Panc1 (cell line): ENCODE results near the gene CACNA1B. TPM values are rescaled to one million over a fixed set of nuclear protein-coding genes. Genes with fewer than 3 reads are reported as not detected.

ENCODE experiments used
- ATAC-seq: fragments of 200-7000 bp; cut with Tn5 transposase; 2 replicates; pipeline ENCODE4 v1.9.1; 2020; ENCODE audit warnings: mild to moderate bottlenecking, moderate library complexity
- BruUV-seq: library from RNA; stranded (reverse); fragments of 400-500 nt; replicated peaks from 2 replicates; lab custom pipeline; 2021; lab: Mats Ljungman, UMichigan
- CTCF ChIA-PET: fragments of 300-600 bp; sonication (Branson Sonifier 250); formaldehyde crosslinking; loops from one replicate; lab custom pipeline; 2022; ENCODE audit warnings: antibody characterized with exemption; lab: Charles Lee
- POLR2A ChIA-PET: fragments of 300-600 bp; sonication (Branson Sonifier 250); formaldehyde crosslinking; loops from one replicate; lab custom pipeline; 2022; ENCODE audit warnings: antibody characterized with exemption; lab: Charles Lee
- DNase-seq: peaks from one replicate; pipeline ENCODE4 v3.0.0-alpha.2; 2010; ENCODE audit warnings: low read depth, low spot score
- H3K27ac ChIP-seq: 2 replicates; pipeline ENCODE4 v1.5.1; 2011; ENCODE audit warnings: mild to moderate bottlenecking, low read length, inconsistent platforms
- H3K27me3 ChIP-seq: fragments of 200-500 bp; sonication (Bioruptor generic); 2 replicates; pipeline ENCODE4 v1.6.0; 2014; ENCODE audit warnings: low read length, inconsistent platforms; ENCODE audit not compliant: control insufficient read depth, insufficient read depth
- H3K36me3 ChIP-seq: fragments of 200-500 bp; sonication (Bioruptor generic); 2 replicates; pipeline ENCODE4 v1.5.1; 2014; ENCODE audit warnings: inconsistent platforms, mild to moderate bottlenecking, low read length, moderate library complexity; ENCODE audit not compliant: control insufficient read depth, insufficient read depth
- H3K4me1 ChIP-seq: 2 replicates; pipeline ENCODE4 v1.5.1; 2011; ENCODE audit warnings: inconsistent platforms, mild to moderate bottlenecking, low read length, moderate library complexity; ENCODE audit not compliant: control insufficient read depth, insufficient read depth
- H3K4me3 ChIP-seq, 2 experiments: 2 replicates each; pipeline ENCODE4 v1.5.1; 2011 to 2012; ENCODE audit warnings: low read depth in 2 of 2, low read length in 2 of 2, mild to moderate bottlenecking in 2 of 2, inconsistent platforms in 1 of 2, moderate library complexity in 1 of 2
- H3K9me3 ChIP-seq: fragments of 200-500 bp; sonication (Bioruptor generic); 2 replicates; pipeline ENCODE4 v1.5.1; 2014; ENCODE audit warnings: low read depth, mild to moderate bottlenecking, inconsistent platforms, low read length, moderate library complexity; ENCODE audit not compliant: control insufficient read depth, insufficient read depth
- POLR2AphosphoS5 ChIP-seq: IDR thresholded peaks from 2 replicates; pipeline ENCODE4 v1.6.1; 2012; ENCODE audit warnings: mild to moderate bottlenecking, low read depth, low read length, moderate library complexity
- SIN3A ChIP-seq: IDR thresholded peaks from 2 replicates; pipeline ENCODE4 v1.6.1; 2012; ENCODE audit warnings: low read depth, mild to moderate bottlenecking, low read length, moderate library complexity, borderline replicate concordance; ENCODE audit not compliant: insufficient read depth
- TCF7L2 ChIP-seq: IDR thresholded peaks from 2 replicates; pipeline ENCODE4 v1.6.1; 2011; ENCODE audit warnings: mild to moderate bottlenecking, low read depth, low read length, inconsistent platforms
- in situ Hi-C: cut with HindIII; loops from 2 replicates; pipeline ENCODE4 v1.10.0; 2016; ENCODE audit warnings: low sequenced_read_pairs, low pct_unique_long_range_greater_than_20kb
- intact Hi-C: fragments of 100-400 bp; cut with micrococcal nuclease; formaldehyde crosslinking; loops from one replicate; pipeline ENCODE4 v1.10.0; 2022; ENCODE audit not compliant: unreplicated experiment
- total RNA-seq: library from RNA; stranded (reverse); gene quantifications from one replicate; pipeline ENCODE4 v1.2.1, GENCODE V29; 2021; ENCODE audit not compliant: unreplicated experiment
- TF ChIP-seq, protein P1 (sequence below), 2 experiments: IDR thresholded peaks; 2 replicates each; pipeline ENCODE4 v1.6.1; 2011 to 2012; ENCODE audit warnings: low read depth in 2 of 2, control low read depth in 1 of 2, low read length in 1 of 2, mild to moderate bottlenecking in 1 of 2, moderate library complexity in 1 of 2; ENCODE audit not compliant: insufficient read depth in 1 of 2
- TF ChIP-seq, protein P2 (sequence below): fragments of 450-650 bp; IDR thresholded peaks from 2 replicates; pipeline ENCODE4 v1.5.1; 2017; ENCODE audit warnings: mild to moderate bottlenecking

The CACNA1B gene
- total RNA-seq, 1 experiment from 2014 or later = 0.49 TPM

DNA sequence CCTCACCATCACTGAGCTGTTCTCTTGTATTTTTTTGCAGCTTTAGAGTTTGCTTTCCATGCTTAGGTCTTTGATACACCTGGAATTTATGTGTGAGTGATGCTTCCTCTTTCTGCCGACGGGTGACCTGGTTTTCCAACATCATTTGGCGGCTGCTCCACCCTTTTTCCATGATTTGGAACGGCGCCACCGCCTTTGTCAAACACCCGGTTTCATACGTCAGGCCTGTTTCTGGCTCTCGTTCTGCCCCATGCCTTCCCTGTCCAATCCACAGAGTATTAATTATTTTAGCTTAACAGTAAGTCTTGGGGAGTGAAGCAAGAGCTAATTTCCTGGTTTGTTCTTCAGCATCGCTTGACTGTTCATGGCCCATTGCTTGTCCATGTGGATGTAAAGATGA, 30.2 kb downstream of the CACNA1B start:
- DNase-seq (no peak), ATAC-seq (no peak)
- Histone ChIP-seq H3K9me3 (no peaks in the 10 kb centered on the region), H3K27me3 (no peaks in the 10 kb centered on the region), H3K27ac (no peak overlapping the region), H3K4me3 (no peak overlapping the region), H3K4me1 (no peaks in the 10 kb centered on the region), H3K36me3 (no peaks in the 10 kb centered on the region)
- no TSS peak for BruUV-seq
- intact Hi-C loops = no loop called here
- in situ Hi-C loops = no loop called here
- CTCF ChIA-PET = no interaction called here
- no peak for TF ChIP-seq SIN3A
- POLR2A ChIA-PET = interaction anchor here (0.7 kb wide), 1 partner anchor 16 kb away, joined by 3 read pairs; no protein-coding TSS in a partner anchor

DNA sequence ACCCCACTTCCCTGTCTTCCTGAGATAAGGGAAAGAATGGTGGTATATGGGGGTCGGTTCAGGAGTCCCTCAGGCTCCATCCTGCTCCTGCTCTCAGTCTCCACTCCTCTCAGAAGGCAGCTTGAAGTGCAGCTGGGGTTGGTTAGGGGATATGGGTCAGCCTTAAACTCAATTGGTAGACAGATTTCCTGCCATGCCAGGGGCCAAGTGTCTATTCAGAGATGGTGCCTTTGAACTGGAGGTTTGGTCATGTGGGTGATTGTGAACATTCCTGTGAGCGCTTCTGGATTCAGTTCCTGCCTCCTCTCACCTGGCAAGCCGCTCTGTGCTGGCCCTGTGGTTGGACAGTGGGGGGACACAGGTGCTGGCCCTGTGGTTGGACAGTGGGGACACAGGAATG, 35.1 kb downstream of the CACNA1B start:
- Histone ChIP-seq H3K36me3 (no peaks in the 10 kb centered on the region), H3K9me3 (no peaks in the 10 kb centered on the region), H3K4me3 (no peak overlapping the region), H3K27me3 (no peaks in the 10 kb centered on the region), H3K27ac (no peak overlapping the region), H3K4me1 (no peaks in the 10 kb centered on the region)
- no peak for TF ChIP-seq POLR2AphosphoS5
- TF ChIP-seq, protein P1, sequence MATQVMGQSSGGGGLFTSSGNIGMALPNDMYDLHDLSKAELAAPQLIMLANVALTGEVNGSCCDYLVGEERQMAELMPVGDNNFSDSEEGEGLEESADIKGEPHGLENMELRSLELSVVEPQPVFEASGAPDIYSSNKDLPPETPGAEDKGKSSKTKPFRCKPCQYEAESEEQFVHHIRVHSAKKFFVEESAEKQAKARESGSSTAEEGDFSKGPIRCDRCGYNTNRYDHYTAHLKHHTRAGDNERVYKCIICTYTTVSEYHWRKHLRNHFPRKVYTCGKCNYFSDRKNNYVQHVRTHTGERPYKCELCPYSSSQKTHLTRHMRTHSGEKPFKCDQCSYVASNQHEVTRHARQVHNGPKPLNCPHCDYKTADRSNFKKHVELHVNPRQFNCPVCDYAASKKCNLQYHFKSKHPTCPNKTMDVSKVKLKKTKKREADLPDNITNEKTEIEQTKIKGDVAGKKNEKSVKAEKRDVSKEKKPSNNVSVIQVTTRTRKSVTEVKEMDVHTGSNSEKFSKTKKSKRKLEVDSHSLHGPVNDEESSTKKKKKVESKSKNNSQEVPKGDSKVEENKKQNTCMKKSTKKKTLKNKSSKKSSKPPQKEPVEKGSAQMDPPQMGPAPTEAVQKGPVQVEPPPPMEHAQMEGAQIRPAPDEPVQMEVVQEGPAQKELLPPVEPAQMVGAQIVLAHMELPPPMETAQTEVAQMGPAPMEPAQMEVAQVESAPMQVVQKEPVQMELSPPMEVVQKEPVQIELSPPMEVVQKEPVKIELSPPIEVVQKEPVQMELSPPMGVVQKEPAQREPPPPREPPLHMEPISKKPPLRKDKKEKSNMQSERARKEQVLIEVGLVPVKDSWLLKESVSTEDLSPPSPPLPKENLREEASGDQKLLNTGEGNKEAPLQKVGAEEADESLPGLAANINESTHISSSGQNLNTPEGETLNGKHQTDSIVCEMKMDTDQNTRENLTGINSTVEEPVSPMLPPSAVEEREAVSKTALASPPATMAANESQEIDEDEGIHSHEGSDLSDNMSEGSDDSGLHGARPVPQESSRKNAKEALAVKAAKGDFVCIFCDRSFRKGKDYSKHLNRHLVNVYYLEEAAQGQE (IDR thresholded peaks at IDR 0.05; ENCODE audit: insufficient read depth in 1 of 2, low read depth in 2 of 2, low read length in 1 of 2) = no peak
- TF ChIP-seq, protein P2, sequence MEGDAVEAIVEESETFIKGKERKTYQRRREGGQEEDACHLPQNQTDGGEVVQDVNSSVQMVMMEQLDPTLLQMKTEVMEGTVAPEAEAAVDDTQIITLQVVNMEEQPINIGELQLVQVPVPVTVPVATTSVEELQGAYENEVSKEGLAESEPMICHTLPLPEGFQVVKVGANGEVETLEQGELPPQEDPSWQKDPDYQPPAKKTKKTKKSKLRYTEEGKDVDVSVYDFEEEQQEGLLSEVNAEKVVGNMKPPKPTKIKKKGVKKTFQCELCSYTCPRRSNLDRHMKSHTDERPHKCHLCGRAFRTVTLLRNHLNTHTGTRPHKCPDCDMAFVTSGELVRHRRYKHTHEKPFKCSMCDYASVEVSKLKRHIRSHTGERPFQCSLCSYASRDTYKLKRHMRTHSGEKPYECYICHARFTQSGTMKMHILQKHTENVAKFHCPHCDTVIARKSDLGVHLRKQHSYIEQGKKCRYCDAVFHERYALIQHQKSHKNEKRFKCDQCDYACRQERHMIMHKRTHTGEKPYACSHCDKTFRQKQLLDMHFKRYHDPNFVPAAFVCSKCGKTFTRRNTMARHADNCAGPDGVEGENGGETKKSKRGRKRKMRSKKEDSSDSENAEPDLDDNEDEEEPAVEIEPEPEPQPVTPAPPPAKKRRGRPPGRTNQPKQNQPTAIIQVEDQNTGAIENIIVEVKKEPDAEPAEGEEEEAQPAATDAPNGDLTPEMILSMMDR = no peak
- TF ChIP-seq SIN3A = no peak
- TF ChIP-seq TCF7L2 = no peak
- CTCF ChIA-PET = no interaction called here
- intact Hi-C loops = no loop called here
- ATAC-seq (no peak), DNase-seq (no peak)
- in situ Hi-C loops = no loop called here
- POLR2A ChIA-PET = no interaction called here
- BruUV-seq = no TSS peak

DNA sequence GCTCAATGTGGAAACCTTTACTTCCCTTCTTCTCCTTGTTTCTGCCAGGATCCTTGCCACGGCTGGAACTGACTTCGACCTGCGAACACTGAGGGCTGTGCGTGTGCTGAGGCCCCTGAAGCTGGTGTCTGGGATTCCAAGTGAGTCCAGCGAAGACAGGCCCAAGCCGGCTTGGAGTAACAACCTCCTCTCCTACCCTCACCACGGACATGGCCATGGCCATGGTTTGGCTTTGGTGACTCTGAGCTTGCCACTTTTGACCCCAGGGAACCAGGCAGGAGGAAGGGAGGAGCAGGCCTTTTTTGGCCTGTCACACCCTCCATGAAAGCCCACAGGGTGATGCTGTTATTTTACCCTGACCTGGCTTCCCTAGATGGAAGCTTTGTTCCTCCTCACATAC, 35.5 kb downstream of the CACNA1B start:
- CTCF ChIA-PET = no interaction called here
- in situ Hi-C loops (no loop called here), intact Hi-C loops (no loop called here)
- DNase-seq (no peak), ATAC-seq (no peak)
- Histone ChIP-seq H3K36me3 (no peaks in the 10 kb centered on the region), H3K27me3 (no peaks in the 10 kb centered on the region), H3K27ac (no peak overlapping the region), H3K4me3 (no peak overlapping the region), H3K4me1 (no peaks in the 10 kb centered on the region), H3K9me3 (no peaks in the 10 kb centered on the region)
- POLR2A ChIA-PET = no interaction called here
- TF ChIP-seq POLR2AphosphoS5 (no peak), SIN3A (no peak), TCF7L2 (no peak)
- TF ChIP-seq, protein P1 (IDR thresholded peaks at IDR 0.05; ENCODE audit: insufficient read depth in 1 of 2, low read depth in 2 of 2, low read length in 1 of 2) = no peak
- BruUV-seq = no TSS peak
